Ovary (tissue), 3 donors: ENCODE measurements around the gene SLC47A2.

ENCODE experiments used
- CTCF ChIP-seq, 3 donors: fragments of 450-650 bp in 2 of 3; fragments of 200-600 bp in 1 of 3; IDR thresholded peaks; one replicate each; pipeline versions ENCODE4 v1.5.1 to v1.8.0; 2016 to 2022; ENCODE audit warnings: antibody characterized with exemption in 3 of 3, mild to moderate bottlenecking in 1 of 3
- POLR2A ChIP-seq: fragments of 450-650 bp; IDR thresholded peaks from one replicate; pipeline ENCODE4 v1.6.1; 2017; ENCODE audit warnings: antibody characterized with exemption, mild to moderate bottlenecking, moderate library complexity
- donor health status: DM: no; HTN: no; CAD: no.

GRCh38 chr17:19747829-19748806 is 31.7 kb upstream of the SLC47A2 start, which contains the start of gene ALDH3A1:
- TF ChIP-seq CTCF (IDR thresholded peaks at IDR 0.05) (no peak), POLR2A (no peak)
